AG09319 (cell line): ENCODE data around the gene KRTAP4-4.
A peak's percentile ranks its signal among the peaks of the same experiment; 100 is the strongest.

Source experiments
- DNase-seq: peaks from one replicate; pipeline ENCODE4 v3.0.0-alpha.2; 2010; ENCODE audit warnings: low read depth; ENCODE audit errors: extremely low read depth
- TF ChIP-seq, protein P1 (sequence below): IDR thresholded peaks from 2 replicates; pipeline ENCODE4 v1.5.1; 2011; ENCODE audit warnings: low read depth, mild to moderate bottlenecking, inconsistent platforms, low read length, moderate library complexity

Gene KRTAP4-4

GRCh38 chr17:41184480-41184961, 24.0 kb upstream of the KRTAP4-4 start, which contains the start of gene KRTAP4-1:
TSS of gene KRTAP4-1 (minus strand) at chr17:41184911. CDS start at chr17:41184854, 57 bp downstream.
- TF ChIP-seq, protein P1, sequence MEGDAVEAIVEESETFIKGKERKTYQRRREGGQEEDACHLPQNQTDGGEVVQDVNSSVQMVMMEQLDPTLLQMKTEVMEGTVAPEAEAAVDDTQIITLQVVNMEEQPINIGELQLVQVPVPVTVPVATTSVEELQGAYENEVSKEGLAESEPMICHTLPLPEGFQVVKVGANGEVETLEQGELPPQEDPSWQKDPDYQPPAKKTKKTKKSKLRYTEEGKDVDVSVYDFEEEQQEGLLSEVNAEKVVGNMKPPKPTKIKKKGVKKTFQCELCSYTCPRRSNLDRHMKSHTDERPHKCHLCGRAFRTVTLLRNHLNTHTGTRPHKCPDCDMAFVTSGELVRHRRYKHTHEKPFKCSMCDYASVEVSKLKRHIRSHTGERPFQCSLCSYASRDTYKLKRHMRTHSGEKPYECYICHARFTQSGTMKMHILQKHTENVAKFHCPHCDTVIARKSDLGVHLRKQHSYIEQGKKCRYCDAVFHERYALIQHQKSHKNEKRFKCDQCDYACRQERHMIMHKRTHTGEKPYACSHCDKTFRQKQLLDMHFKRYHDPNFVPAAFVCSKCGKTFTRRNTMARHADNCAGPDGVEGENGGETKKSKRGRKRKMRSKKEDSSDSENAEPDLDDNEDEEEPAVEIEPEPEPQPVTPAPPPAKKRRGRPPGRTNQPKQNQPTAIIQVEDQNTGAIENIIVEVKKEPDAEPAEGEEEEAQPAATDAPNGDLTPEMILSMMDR: no peak
- DNase-seq: no peak

- TF ChIP-seq, protein P1: no peak
- no peak for DNase-seq
Observed at GRCh38 chr17:41178843-41179616, 18.5 kb upstream of the KRTAP4-4 start.

- TF ChIP-seq, protein P1: no peak
- DNase-seq: no peak
Observed at GRCh38 chr17:41178341-41178740, 17.8 kb upstream of the KRTAP4-4 start.

DNA sequence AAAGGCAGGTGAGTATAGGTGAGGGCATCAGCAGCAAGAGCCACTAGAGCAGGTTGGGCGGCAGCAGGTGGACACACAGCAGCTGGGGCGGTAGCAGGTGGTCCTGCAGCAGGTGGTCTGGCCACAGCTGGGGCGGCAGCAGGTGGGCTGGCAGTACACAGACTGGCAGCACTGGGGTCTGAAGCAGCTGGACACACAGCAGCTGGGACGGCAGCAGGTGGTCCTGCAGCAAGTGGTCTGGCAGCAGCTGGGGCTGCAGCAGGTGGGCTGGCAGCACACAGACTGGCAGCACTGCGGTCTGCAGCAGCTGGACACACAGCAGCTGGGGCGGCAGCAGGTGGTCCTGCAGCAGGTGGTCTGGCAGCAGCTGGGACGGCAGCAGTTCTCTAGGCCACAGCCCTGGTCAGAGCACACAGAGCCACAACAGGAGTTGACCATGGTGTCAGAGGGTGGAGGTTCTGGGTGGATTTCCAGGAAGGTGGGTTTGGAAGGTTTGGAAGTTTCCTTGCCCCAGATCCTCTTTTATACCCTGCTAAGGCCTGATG, 17.3 kb upstream of the KRTAP4-4 start, which contains the start of gene KRTAP4-2:
KRTAP4-2 (minus strand) TSS at position 495 of the 545 bp plus-strand sequence; CDS start at position 438, 57 bp downstream.
- no peak for DNase-seq
- TF ChIP-seq, protein P1: no peak

DNA sequence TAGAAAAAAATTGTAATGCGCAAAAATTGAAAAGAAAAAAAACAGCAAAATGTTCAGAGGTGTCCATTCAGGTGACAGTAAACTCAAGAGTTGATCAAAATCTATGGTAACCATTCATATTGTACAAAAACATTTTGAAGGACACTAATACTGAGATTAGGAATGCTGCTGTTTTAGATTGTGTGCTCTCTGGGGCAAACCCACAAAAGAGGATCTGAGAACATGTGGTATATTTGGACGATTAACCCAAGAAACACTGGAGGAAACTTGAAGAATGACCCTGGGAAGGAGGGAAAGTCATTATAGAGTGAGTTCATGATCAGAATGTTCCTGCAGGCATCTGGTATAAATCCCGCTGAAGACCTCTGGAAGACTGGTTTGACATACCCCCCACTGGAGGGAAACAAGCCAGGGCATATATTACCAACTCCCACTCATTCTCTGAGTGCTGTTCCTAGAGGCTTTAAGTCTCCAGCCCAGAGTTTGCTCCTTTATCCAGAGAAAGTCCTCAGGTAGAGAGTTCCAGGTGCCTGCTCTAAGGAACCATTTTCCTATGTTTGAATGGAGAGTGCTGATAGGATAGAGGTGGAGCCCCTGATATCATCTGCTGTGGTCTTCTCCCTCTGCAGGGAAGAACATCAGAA, 16.3 kb upstream of the KRTAP4-4 start:
- no peak for DNase-seq
- TF ChIP-seq, protein P1: no peak

DNA sequence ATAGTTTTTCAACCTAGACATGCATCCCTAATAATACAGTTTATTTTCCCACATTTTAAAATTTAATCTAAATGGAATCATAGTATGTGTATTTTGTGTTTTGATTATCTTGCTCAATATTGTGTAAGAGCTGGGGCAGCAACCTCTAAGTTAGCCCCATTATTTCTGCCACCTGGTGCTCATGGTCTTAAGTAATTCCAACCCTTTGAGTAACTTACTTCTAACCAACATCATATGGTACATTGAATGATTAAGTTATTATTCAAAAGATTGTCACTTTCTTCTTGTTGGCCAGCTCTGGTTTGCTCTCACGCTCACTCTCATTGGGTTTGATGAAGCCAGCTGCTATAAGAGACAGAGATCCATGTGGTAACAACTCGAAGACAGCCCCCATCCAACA, 11.3 kb upstream of the KRTAP4-4 start:
- TF ChIP-seq, protein P1: no peak
- peak; percentile 24 for DNase-seq

- no peak for DNase-seq
- TF ChIP-seq, protein P1: no peak
Observed at GRCh38 chr17:41168121-41168520, 7.6 kb upstream of the KRTAP4-4 start, which contains the start of gene KRTAP4-3. TSS of gene KRTAP4-3 (minus strand) at chr17:41168221. CDS start at chr17:41168172, 49 bp downstream.
